Fibroblast of lung (primary cell): ENCODE results near the gene ERV3-1.
"Not testable (repeated sequence)": the region's sequence is repeated elsewhere in the genome, so short reads cannot be mapped to it uniquely, and the experiment has no call there.

Experiments used
- EZH2 ChIP-seq: IDR thresholded peaks from 2 replicates; pipeline ENCODE4 v1.5.1; 2012; ENCODE audit warnings: low read length, control low read depth, mild to moderate bottlenecking; ENCODE audit errors: missing control alignments
- TF ChIP-seq, protein P1 (sequence below), 2 donors: IDR thresholded peaks in 1 of 2; conservative IDR thresholded peaks in 1 of 2; 1 replicate in 1 of 2; 2 replicates in 1 of 2; pipeline ENCODE4 v1.5.1; 2011 to 2012; ENCODE audit warnings: low read length in 2 of 2, control low read depth in 1 of 2, inconsistent platforms in 1 of 2, low read depth in 1 of 2, mild to moderate bottlenecking in 1 of 2

DNA sequence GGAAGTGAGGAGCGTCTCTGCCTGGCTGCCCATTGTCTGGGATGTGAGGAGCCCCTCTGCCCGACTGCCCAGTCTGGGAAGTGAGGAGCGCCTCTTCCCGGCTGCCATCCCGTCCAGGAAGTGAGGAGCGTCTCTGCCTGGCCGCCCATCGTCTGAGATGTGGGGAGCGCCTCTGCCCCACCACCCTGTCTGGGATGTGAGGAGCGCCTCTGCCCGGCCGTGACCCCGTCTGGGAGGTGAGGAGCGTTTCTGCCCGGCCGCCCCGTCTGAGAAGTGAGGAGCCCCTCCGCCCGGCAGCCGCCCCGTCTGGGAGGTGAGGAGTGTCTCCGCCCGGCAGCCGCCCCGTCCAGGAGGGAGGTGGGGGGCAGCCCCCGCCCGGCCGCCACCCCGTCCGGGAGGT is 26.9 kb upstream of the ERV3-1 start:
- TF ChIP-seq, protein P1, sequence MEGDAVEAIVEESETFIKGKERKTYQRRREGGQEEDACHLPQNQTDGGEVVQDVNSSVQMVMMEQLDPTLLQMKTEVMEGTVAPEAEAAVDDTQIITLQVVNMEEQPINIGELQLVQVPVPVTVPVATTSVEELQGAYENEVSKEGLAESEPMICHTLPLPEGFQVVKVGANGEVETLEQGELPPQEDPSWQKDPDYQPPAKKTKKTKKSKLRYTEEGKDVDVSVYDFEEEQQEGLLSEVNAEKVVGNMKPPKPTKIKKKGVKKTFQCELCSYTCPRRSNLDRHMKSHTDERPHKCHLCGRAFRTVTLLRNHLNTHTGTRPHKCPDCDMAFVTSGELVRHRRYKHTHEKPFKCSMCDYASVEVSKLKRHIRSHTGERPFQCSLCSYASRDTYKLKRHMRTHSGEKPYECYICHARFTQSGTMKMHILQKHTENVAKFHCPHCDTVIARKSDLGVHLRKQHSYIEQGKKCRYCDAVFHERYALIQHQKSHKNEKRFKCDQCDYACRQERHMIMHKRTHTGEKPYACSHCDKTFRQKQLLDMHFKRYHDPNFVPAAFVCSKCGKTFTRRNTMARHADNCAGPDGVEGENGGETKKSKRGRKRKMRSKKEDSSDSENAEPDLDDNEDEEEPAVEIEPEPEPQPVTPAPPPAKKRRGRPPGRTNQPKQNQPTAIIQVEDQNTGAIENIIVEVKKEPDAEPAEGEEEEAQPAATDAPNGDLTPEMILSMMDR (conservative IDR thresholded peaks at IDR 0.05 in 1 of 2, IDR thresholded peaks at IDR 0.05 in 1 of 2; ENCODE audit: low read depth in 1 of 2, low read length in 2 of 2): not testable (repeated sequence)
- not testable (repeated sequence) for TF ChIP-seq EZH2
